ENCODE data around the gene TSKU.

- no peak for TF ChIP-seq CTCF (IDR thresholded peaks at IDR 0.05 in 4 of 5, conservative IDR thresholded peaks at IDR 0.05 in 1 of 5)
- TF ChIP-seq POLR2A (IDR thresholded peaks at IDR 0.05): no peak
Observed at GRCh38 chr11:76760236-76760635, 22.9 kb upstream of the TSKU start.
